ENCODE measurements around the gene KLF14.
A peak's percentile ranks its signal among the peaks of the same experiment; 100 is the strongest.
"Not testable (repeated sequence)": the region's sequence is repeated elsewhere in the genome, so short reads cannot be mapped to it uniquely, and the experiment has no call there.

KLF14 gene

DNA sequence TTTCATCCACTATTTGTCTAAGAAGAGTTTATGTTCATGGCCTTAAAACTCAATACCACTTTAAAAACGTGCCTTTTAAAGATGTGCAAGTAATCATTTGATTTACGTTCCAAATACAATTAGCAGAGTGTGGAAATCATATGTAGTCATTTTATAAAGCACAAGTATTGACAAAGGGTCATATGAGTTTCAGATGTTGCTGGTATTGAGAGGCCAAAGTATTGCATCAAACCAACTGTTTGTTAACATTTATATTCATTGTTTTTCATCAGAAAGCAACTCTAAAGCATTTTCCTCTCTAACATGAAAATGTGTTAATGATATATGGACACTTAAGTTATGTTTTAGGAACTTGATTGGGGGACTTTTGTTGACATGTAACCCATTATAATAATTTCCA, 36.2 kb downstream of the KLF14 start:
- Histone ChIP-seq H3K4me3 (no peak overlapping the region), H3K4me1 (no peaks in the 10 kb centered on the region), H3K27ac (no peak overlapping the region), H3K9me3 (no peaks in the 10 kb centered on the region), H3K27me3 (no peaks in the 10 kb centered on the region), H3K36me3 (no peaks in the 10 kb centered on the region)
- DNase-seq: no peak
- TF ChIP-seq, protein P1, sequence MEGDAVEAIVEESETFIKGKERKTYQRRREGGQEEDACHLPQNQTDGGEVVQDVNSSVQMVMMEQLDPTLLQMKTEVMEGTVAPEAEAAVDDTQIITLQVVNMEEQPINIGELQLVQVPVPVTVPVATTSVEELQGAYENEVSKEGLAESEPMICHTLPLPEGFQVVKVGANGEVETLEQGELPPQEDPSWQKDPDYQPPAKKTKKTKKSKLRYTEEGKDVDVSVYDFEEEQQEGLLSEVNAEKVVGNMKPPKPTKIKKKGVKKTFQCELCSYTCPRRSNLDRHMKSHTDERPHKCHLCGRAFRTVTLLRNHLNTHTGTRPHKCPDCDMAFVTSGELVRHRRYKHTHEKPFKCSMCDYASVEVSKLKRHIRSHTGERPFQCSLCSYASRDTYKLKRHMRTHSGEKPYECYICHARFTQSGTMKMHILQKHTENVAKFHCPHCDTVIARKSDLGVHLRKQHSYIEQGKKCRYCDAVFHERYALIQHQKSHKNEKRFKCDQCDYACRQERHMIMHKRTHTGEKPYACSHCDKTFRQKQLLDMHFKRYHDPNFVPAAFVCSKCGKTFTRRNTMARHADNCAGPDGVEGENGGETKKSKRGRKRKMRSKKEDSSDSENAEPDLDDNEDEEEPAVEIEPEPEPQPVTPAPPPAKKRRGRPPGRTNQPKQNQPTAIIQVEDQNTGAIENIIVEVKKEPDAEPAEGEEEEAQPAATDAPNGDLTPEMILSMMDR (IDR thresholded peaks at IDR 0.05): no peak
- intact Hi-C loops (cut with DNase I; ENCODE audit: low total_unique reads): no loop called here

DNA sequence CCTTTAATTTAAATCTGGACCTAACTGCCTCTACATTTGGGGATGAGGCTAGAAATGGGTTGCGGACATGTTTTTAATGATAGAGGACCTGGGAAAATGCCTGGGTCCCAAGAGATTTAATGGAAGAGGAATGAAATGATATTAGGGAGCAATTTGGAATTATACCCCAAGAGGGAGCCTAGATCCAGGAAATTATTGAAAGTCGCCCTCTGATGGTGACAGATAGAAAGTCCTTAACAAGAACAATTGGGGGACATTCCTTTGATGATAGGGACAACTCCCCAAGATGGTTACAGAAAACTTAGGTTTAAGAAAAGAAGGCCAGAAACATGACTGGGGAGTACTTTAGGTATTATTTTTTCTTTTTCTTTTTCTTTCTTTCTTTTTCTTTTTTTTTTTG, 38.2 kb downstream of the KLF14 start:
- Histone ChIP-seq H3K4me1 (no peaks in the 10 kb centered on the region), H3K36me3 (no peaks in the 10 kb centered on the region), H3K4me3 (no peak overlapping the region), H3K27ac (no peak overlapping the region), H3K27me3 (no peaks in the 10 kb centered on the region), H3K9me3 (no peaks in the 10 kb centered on the region)
- DNase-seq: no peak
- intact Hi-C loops (cut with DNase I; ENCODE audit: low total_unique reads): no loop called here
- TF ChIP-seq, protein P1 (IDR thresholded peaks at IDR 0.05): peak; percentile 16 to 35

DNA sequence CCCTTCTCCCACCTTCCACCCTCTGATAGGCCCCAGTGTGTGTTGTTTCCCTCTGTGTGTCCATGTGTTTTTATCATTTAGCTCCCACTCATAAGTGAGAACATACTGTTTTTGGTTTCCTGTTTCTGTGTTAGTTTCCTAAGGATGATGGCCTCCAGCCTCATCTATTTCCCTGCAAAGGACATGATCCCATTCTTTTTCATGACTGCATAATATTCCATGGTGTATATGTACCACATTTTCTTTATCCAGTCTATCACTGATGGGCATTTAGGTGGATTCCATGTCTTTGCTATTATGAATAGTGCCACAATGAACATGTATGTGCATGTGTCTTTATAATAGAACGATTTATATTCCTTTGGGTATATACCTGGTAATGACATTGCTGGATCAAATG, 41.6 kb downstream of the KLF14 start:
- H3K4me3 ChIP-seq; H3K4me1 ChIP-seq; H3K27ac ChIP-seq; H3K36me3 ChIP-seq; H3K27me3 ChIP-seq; H3K9me3 ChIP-seq; DNase-seq; intact Hi-C loops (cut with DNase I; ENCODE audit: low total_unique reads): not testable (repeated sequence)

DNA sequence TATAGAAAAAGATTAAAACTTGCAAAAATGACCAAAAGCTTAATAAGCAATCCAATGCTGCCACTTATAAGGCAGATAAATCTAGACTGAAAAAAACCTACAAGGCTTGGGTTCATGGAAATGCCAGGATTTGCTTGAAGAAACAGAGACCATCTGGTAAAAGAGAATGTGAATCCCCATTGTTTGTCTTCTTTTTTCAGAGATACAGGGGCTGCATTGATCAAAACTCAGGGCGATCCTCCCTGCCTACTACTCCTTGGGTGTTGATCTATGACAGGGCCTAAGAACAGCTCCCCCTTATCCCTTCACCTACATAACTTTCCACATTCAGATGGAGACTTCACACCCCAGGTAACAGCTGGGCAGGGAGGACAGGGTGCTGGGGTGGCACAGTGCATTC, 44.3 kb downstream of the KLF14 start:
- TF ChIP-seq, protein P1 (IDR thresholded peaks at IDR 0.05): no peak
- H3K27me3 ChIP-seq: no peaks in the 10 kb centered on the region
- DNase-seq: no peak
- no peaks in the 10 kb centered on the region for H3K36me3 ChIP-seq
- H3K27ac ChIP-seq: no peak overlapping the region
- intact Hi-C loops (cut with DNase I; ENCODE audit: low total_unique reads): no loop called here
- H3K4me3 ChIP-seq: no peak overlapping the region
- H3K4me1 ChIP-seq: no peaks in the 10 kb centered on the region
- peaks cover 0 to 6% (median 0%) of the 10 kb centered on the region in 3 donors for H3K9me3 ChIP-seq

DNA sequence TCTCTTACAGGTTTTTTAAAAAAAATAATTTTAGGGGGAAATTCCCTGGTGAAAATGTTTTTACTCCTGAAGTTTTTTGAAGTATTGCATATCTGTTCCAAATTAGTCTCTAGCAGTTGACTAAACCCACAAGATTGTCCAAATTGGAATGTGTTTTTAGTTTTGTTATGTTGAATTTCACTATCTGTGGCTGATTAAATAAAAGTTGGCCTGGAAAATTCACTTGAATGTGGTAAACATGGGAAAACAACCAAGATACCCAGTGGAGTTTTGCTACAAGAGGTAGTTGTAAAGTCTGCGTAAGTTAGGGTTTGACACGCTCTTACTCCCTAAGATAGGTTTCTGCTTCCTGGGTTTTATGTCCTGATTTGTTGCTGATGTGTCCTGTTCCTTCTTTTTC, 51.0 kb downstream of the KLF14 start:
- Histone ChIP-seq H3K9me3 (no peaks in the 10 kb centered on the region), H3K27ac (no peak overlapping the region), H3K4me3 (no peak overlapping the region), H3K4me1 (no peaks in the 10 kb centered on the region), H3K27me3 (no peaks in the 10 kb centered on the region), H3K36me3 (no peaks in the 10 kb centered on the region)
- intact Hi-C loops (cut with DNase I; ENCODE audit: low total_unique reads): no loop called here
- no peak for DNase-seq
- TF ChIP-seq, protein P1 (IDR thresholded peaks at IDR 0.05): no peak

All from tibial artery (tissue), 4 donors.